A549 (cell line): ENCODE results near the gene AQP10.

Experiments used
- BHLHE40 ChIP-seq: IDR thresholded peaks from 2 replicates; pipeline ENCODE4 v1.6.1; 2012; ENCODE audit warnings: low read depth, low read length, inconsistent platforms
- CBX8 ChIP-seq: fragments of 200-600 bp; sonication (generic); IDR thresholded peaks from 2 replicates; pipeline ENCODE4 v1.6.1; 2016
- CHD4 ChIP-seq: fragments of 200-600 bp; sonication (generic); IDR thresholded peaks from 2 replicates; pipeline ENCODE4 v1.6.1; 2016; ENCODE audit warnings: antibody characterized with exemption, mild to moderate bottlenecking, borderline replicate concordance
- CTCF ChIP-seq: fragments of >200 bp; sonication (Bioruptor Twin); formaldehyde crosslinking; IDR thresholded peaks from 3 replicates; pipeline ENCODE4 v1.5.1; 2016
- EHMT2 ChIP-seq: fragments of 200-600 bp; sonication (generic); IDR thresholded peaks from 2 replicates; pipeline ENCODE4 v1.6.1; 2016; ENCODE audit warnings: antibody characterized with exemption, low read depth, mild to moderate bottlenecking, moderate library complexity
- HOXA7 ChIP-seq: fragments of 250-450 bp; sonication (Bioruptor Pico); IDR thresholded peaks from 2 replicates; pipeline ENCODE4 v1.5.0; 2020; ENCODE audit warnings: mild to moderate bottlenecking, moderate library complexity
- JUN ChIP-seq, 2 experiments: fragments of >200 bp; sonication (Bioruptor Twin); formaldehyde crosslinking; IDR thresholded peaks; 2 replicates in 1 of 2; 3 replicates in 1 of 2; pipeline ENCODE4 v1.6.1; 2016 to 2017
- KDM5A ChIP-seq: fragments of 200-600 bp; sonication (generic); IDR thresholded peaks from 2 replicates; pipeline ENCODE4 v1.6.1; 2016; ENCODE audit warnings: antibody characterized with exemption, mild to moderate bottlenecking
- MYC ChIP-seq: IDR thresholded peaks from 2 replicates; pipeline ENCODE4 v1.6.1; 2012; ENCODE audit warnings: mild to moderate bottlenecking, inconsistent platforms, low read length, improper control_type of control experiment, borderline replicate concordance
- NFE2L2 ChIP-seq: fragments of 150-350 bp; conservative IDR thresholded peaks from 2 replicates; pipeline ENCODE4 v1.6.1; 2014; ENCODE audit warnings: low read length
- POLR2A ChIP-seq: IDR thresholded peaks from 2 replicates; pipeline ENCODE4 v1.6.1; 2012; ENCODE audit warnings: mild to moderate bottlenecking, low read length
- RAD21 ChIP-seq, 2 experiments: fragments of >200 bp in 1 of 2; sonication (Bioruptor Twin) in 1 of 2; formaldehyde crosslinking in 1 of 2; IDR thresholded peaks in 1 of 2; conservative IDR thresholded peaks in 1 of 2; 2 replicates in 1 of 2; 3 replicates in 1 of 2; pipeline ENCODE4 v1.6.1; 2012 to 2018; ENCODE audit warnings: inconsistent platforms in 1 of 2
- TP53 ChIP-seq: fragments of 250-450 bp; sonication (Bioruptor Pico); IDR thresholded peaks from 2 replicates; pipeline ENCODE4 v1.5.0; 2021; ENCODE audit warnings: mild to moderate bottlenecking, moderate library complexity

- TF ChIP-seq POLR2A = no peak
- TF ChIP-seq NFE2L2 = no peak
- no peak for TF ChIP-seq CTCF
- no peak for TF ChIP-seq TP53 (CRISPR knock-in tag)
- TF ChIP-seq MYC = no peak
- TF ChIP-seq CHD4 = no peak
- no peak for TF ChIP-seq CBX8
- TF ChIP-seq RAD21 (conservative IDR thresholded peaks at IDR 0.05 in 1 of 2, IDR thresholded peaks at IDR 0.05 in 1 of 2) = no peak
- no peak for TF ChIP-seq JUN (IDR thresholded peaks at IDR 0.05)
- TF ChIP-seq KDM5A = no peak
- no peak for TF ChIP-seq HOXA7 (CRISPR knock-in tag)
- TF ChIP-seq BHLHE40 = no peak
- TF ChIP-seq EHMT2 = no peak
Observed at GRCh38 chr1:154329551-154330131, 8.7 kb downstream of the AQP10 start.
